Right renal cortex interstitium (tissue), 3 donors: ENCODE data around the gene SUB1. TPM values are rescaled to one million over a fixed set of nuclear protein-coding genes. Genes with fewer than 3 reads are reported as not detected.
"Not testable (repeated sequence)": the region's sequence is repeated elsewhere in the genome, so short reads cannot be mapped to it uniquely, and the experiment has no call there.

Experiments used
- DNase-seq, 3 donors: peaks; one replicate each; pipeline ENCODE4 v3.0.0-alpha.2; 2013; ENCODE audit warnings: low read depth in 3 of 3, low spot score in 2 of 3
- polyA plus RNA-seq, 3 donors: library from polyadenylated mRNA; unstranded; fragments of 120-200 nt; gene quantifications; one replicate each; pipeline ENCODE4 v1.2.1, GENCODE V29; 2013; ENCODE audit not compliant: insufficient read length in 3 of 3

Gene SUB1
- polyA plus RNA-seq, 3 donors, result 327 to 390 (median 346) TPM

DNA sequence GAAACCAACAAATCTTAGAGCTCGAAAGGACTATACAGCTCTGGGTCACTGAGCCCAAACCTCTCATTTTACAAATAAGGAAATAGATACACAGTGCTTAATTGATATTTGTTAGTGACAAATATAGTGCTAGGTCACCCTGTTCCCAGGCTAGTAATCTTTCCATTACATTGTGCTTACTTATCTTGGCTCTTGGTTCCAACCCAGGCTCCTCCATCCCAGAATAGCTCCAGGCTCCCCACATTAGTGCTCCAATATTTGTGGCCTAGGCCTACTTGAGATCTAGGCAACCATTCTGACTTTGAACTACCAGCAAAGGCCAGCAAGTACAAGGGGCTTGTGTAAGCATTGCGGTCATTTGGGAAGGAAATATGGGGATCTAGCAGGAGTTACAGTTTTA is 21.7 kb upstream of the SUB1 start:
- no peak for DNase-seq

DNA sequence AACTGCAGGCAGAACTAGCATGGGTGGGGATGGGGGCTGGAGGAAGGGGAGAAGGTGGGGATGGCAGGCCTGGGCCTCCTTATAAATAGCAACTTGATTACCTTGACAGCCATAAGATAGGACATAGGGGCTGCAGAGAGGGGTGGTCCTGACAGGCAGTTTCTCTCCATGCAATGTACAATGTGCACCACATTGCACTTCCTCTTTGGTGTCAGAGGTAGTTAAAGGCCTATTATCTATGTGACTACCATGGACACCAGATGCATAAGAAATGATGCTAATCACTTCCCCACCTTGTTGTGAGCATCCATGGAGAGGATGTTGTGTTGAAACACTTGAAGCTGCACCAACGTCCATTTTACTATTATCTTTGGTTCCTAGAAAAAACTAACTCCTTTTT is 20.2 kb upstream of the SUB1 start:
- no peak for DNase-seq

DNA sequence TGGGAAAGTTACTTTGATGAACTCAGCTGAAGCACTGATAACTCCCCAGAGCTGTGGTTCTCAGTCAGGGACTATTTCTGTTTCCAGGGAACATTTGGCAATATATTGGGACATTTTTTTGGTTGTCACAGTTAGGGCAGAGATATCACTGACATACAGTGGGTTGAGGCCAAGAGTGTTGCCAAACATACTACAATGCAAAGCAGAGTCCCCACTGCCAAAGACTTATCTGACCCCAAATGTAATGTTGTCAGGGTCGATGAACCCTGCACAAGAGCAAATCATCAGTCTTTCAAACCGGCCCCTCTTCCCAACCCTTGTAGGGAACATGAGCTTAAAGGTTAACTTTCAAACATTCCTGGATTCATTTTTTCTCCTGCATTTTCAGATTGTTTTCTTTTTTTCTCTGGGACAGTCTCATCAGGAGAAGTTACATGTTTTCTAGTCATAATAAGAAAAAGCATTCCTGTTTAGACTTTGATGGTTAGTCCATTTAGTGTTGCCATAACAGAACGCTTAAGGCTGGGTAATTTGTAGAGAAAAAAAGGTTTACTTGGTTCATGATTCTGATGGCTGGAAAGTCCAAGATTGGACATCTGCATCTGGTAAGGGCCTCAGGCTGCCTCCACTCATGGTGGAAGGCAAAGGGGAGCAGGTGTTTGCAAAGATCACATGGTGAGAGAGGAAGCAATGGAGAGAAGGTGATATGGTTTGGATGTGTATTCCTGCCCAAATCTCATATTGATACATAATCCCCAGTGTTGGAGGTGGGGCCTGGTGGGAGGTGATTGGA is 18.8 kb upstream of the SUB1 start:
- DNase-seq, result no peak

DNA sequence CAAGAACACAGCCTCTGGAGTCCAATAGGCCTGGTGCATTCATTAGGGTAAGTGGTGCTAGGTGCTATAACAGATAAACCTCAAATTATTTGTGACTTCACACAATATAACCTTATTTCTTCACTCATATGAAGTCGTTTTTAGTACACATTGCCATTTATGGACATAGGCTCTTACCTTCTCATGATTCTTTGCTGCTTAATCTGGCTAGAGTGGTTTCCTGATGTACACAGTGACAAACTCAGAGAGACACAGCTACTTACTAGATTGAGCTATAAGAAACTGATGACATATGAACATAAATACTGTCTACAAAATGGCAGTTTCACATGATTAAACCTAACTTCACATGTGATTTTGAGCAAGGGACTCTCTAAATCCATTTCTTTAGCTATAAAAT is 14.2 kb upstream of the SUB1 start:
- no peak for DNase-seq

DNA sequence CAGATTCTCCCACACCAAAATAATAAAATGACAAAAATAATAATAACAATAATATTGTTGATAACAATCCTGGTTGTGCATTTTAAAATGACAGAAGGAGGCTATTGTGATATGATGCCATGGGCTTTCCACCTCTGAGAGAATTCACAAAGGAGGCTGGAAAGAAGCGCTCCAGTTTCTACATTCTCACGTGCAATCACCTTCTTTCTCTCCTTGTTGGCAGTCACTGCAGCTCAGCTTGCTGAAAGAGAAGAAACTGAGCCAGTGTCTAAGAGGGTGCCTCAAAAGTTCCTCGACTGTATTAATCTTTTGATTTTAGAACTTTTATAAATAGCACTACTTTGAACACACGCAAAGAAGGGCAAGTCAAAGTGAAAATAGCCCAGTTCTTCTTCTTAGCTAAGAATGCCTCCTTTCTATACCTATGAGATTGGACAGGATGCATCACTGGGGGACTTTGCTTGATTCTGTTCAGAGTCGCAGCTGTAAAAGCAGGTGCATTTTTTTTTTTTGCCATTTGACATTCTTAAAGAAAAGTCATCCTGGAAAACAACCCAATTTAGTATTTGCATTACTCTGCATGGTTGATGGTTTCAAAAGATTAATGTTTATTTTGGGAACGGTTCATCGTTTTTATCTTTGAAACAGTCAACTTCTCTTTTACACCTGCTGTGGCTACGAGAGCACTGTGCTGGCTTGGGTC is 12.4 kb upstream of the SUB1 start:
- no peak for DNase-seq

DNA sequence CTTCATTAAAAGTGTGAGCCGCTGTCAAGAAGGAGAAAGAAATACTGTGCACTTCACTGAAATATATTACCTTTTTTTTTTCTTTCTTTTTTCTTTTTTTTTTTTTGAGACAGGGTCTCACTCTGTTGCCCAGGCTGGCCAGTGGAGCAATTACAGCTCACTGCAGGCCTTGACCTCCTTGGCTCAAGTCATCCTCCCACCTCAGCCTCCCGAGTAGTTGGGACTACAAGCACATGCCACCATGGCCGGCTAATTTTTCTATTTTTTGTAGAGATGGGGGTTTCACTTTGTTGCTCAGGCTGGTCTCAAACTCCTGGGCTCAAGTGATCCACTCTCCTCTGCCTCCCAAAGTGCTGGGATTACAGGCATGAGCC is 11.9 kb upstream of the SUB1 start:
- DNase-seq, result not testable (repeated sequence)

DNA sequence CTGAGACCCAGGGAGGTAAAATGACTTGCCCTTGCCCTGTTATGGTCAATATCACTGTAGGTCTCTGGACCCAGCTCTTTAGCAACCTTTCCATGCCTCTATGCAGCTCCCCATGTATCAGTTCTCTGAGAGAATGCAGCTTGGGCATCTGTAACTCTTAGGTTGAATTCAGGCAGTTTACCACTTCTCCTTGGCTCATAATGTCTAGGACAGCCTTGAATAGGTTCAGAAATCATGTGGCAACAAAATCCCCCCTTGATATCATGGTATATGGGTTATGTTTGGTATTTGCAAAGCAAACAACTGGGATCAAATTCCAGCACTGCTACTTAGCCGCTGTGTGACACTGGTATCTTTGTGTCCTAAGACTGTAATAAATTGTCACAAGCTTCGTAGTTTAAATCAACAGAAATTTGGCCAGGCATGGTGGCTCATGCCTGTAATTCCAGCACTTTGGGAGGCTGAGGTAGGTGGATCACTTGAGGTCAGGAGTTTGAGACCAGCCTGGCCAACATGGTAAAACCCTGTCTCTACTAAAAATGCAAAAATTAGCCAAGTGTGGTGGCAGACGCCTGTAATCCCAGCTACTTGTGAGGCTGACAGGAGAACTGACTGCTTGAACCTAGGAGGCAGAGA is 10.7 kb upstream of the SUB1 start:
- no peak for DNase-seq

DNA sequence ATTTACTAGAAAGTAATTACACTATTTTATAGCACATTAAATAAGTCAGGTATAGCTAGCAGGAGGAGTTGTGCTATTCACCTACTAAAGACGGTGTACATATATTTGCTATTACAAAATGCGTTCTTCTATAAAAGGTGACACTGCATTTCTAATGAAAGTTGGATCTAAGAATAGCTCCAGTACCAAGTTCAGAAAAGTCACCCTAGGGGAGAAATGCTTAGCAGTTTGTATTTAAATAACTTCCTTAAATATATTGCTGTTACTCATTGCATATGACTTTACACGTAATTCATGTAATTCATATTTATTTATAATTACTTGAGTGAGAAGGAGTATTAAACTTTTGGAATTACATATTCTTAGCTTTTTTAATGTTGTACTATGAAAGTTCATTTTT is 7.0 kb upstream of the SUB1 start:
- DNase-seq, result no peak

DNA sequence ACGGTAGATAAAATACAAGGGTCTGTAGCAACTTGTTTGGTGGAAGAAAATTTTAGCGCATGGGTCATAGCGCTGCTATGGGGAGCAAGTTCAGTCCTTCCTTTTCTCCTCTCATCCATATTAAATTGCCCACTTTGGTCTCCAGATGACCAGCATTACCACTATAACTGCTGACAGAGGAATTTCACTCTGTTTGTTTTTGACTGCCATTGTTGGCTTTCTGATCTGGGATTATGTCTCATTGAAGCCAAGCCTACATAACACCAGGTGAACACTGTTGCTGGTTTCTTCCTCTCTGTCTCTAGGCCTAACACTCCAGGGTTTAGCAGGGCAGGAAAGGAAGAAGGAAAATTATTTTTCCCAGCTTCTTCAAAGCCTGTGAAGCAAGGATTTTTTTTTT is 6.6 kb upstream of the SUB1 start:
- no peak for DNase-seq

DNA sequence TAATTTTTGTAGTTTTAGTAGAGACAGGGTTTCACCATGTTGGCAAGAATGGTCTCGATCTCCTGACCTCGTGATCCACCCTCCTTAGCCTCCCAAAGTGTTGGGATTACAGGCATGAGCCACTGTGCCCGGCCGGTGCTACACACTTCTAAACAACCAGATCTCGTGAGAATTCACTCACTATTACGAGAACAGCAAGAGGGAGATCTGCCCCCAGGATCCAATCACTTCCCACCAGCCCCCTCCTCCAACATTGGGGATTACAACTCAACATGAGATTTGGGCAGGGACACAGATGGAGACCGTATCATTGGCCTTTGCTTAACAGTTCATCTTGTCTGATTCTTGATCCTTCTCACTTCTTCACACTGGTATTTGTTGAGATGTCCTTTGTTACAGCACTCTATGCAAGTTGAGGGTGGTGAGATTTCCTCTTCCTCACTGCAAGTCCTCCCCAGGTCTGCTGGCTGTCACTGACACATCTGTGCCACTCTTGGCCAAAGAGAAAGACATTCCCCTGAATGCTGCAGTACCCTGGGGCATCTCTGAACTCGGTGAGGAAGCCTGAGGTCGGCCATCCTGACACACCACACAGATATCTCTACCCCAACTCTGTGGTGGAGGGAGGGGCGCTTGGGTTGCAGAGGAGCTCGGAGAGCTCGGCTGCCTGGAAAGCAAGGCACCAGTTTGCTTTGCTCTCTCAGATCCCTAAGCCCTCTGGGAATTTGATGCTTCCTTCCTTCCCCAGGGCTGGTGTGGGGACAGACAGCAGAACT is 4.2 kb upstream of the SUB1 start:
- DNase-seq, result no peak

DNA sequence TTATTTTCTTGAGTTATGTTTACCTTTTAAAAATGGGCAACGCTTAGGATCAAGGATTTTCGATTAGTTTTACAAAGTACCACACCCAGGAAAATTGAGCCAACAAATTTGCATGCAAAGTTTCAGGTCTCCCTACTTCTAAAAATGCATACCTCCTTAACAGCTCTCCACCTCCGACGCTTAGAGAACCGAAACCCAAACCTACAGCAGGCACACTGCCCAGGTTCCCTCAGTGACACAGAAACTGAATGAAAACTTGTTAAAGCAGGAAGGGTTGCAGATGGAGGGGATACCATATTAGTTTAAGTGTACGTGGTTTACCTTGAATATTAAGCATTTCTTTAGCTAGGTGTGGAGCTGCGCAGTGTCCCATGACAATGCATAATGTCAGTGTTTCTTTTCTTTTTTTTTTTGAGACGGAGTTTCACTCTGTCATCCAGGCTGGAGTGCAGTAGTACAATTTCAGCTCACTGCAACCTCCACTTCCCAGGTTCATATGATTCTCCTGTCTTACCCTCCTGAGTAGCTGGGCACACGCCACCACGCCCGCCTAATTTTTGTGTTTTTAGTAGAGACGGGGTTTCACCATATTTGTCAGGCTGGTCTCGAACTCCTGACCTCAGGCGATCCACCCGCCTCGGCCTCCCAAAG is 1.6 kb upstream of the SUB1 start:
- DNase-seq, result no peak

DNA sequence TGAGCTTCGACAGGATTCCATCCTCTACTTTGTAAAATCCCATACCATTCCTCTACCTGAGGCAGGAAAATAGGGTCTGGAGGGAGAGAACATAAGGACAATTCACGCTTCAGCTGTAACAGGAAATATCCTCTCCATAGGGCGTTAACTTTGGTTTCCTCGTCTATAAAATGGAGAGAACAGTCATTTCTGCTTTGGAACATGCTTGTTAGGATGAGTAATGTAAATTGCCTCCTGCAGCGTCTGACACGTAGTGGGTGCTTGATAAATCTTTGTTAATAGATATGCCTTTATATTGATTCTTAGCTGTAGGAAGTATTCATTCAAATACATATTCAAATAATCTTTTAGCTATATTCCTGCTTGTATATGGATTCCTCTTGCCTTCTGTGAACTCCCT is 711 bp upstream of the SUB1 start:
- DNase-seq, result no peak

DNA sequence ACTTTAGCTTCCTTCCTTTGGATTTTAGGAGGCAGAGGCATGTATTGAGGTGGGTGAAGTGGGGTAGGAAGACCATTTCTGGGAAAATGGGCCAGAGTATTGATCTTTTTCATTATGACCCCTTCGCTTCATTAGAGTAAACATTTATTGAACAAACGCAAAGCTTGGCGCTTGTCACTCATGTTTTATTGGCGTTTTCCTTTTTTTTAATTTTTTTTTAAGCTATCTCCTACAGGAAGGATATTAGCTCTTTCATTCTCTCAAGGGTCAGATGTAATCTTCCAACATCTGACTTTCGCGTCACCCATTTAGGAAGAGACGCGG is 273 bp upstream of the SUB1 start:
- no peak for DNase-seq

DNA sequence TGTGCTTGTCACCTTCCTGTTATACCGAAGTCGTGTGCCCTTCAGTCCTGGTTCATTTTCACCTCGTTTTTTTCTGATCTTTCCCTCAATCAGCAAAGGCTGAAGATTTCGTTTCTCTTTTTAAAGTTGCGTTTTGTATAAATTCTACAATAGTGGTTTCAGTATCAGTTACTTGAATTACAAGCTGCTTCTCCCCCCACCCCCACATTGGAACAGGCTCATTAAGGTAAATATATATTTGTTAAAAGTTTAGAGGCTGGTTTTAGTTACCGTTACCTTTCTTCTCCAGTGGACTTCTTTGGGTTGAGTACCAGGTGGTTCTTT is 881 bp downstream of the SUB1 start:
- DNase-seq, result no peak

DNA sequence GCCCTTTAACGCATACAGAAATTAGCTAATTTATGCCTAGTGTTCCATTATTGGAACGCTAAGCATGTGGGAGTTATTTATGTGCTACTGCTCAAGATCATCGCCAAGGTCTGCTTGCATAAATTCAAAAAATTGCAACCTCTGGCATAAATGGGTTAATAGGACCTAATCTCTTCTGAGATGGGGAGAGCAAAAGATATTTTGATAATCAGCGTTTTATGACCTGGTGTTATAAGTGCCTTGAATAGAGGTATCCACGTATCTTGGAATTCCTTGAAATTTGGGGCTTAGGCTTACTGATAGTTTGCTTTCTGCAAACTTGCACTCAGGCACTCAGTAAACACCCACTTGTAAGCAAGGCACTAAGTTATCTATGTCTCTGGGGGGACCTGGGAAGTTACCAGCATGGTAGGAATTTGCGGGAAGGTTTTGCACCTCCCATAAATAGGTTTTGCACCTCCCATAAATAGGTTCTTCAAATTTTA is 1.8 kb downstream of the SUB1 start:
- DNase-seq, result no peak

DNA sequence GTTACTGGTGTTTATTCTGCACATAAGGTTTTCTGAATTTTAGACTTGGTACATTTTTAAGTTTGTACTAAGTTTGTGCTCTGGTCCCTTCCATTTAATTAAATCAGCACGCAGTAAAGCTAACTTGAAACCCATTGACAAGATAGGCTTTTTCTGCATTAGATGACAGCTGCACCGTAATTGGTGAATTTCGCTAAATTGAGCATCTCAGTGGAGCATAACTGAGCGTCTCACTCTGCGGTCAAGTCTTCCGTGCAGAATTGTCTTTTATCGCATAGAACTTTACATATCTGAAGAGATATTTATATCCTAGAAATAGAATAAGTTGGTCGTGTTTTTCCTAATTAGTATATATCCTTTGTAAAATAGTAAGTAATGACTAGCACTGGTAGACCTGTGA is 4.1 kb downstream of the SUB1 start:
- no peak for DNase-seq

DNA sequence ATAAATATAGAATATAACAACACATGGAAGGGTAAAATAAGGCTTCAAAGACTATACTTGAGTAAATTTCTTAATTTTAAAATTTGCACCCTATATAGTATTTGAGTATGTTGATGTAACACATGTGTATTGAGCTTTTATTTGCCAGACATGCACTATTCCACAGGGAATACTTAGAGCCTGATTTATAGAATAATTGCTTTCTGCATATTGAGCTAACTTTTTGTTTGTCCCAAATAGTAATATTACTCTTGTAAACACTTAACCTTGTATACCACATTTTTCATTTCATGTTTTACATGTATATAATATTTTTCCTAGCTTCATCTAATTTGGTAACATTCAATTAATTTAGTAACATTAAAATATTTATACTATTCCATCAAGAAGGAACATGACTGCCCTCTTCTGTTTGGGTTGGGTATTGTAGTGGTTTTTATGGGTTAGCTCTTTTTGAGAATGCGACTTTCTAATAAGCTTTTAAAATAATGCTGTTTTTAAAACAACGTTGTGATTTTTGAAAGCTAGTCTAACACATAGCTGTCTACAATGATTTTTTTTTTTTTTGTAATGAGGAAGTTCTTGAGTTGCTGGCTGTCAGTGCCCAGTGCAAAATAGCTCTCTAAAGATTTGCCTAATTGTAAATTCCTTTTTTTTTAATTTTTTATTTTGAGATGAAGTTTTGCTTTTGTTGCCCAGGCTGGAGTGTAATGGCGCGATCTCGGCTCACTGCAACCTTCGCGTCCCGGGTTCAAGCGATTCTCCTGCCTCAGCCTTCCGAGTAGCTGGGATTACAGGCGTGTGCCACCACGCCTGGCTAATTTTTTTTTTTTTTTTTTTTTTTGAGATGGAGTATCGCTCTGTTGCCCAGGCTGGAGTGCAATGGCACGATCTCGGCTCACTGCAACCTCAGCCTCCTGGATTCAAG is 4.8 kb downstream of the SUB1 start:
- peak; percentile 30 to 43 (median 39) for DNase-seq

DNA sequence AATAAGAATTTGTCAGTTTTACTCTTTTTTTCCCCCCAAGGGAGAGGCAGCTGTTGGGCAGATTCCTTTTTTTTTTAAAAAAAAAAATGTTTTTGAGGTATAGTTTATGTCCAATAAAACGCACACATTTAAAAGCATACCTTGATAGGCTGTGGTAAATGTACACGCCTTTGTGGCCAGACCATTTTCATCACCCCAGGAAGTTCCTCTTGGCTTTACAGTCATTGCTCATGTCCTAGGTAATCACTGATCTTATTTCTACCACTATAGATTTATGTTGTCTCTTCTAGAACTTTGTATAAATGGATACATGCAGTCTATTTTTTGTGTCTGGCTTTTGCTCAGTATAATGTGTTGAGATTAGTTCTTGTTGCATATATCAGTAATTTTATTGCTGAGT is 9.8 kb downstream of the SUB1 start:
- DNase-seq, result no peak

DNA sequence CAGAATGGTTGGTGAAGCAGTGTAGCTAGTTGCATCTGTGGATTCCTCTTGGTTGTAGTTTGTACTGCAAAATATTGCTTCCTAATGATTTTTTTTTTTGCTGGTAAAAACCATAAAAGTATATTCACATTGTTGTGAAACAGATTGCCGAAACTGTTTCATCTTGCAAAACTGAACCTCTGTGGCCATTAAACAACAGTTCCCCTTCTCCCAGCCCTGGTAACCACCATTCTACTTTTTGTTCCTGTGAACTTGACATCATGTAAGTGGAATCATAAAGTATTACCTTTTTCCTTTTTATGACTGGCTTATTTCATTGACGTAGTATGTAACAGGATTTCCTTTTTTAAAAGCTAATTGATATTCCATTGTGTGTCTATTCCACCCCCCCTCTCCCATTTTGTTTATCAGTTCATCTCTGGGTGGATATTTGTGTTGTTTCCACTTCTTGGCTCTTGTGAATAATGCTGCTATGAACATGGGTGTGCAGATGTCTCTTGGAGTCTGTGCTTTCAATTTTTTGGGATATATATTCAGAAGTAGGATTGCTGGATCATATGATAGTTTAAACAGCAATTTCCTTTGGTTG is 11.8 kb downstream of the SUB1 start:
- DNase-seq, result no peak
